CD4-positive, alpha-beta T cell treated with Interleukin-6 for 4 hours (primary cell): Measurements from ENCODE around the gene TIMM10B.
A peak's percentile ranks its signal among the peaks of the same experiment; 100 is the strongest.

Source experiments
- DNase-seq: peaks from one replicate; pipeline ENCODE4 v3.0.0-alpha.2; 2020; ENCODE audit warnings: mixed read lengths

TIMM10B gene

GRCh38 chr11:6481012-6481923, at the start of gene TIMM10B, which contains the start of gene ARFIP2:
TIMM10B (plus strand) TSS chr11:6481501; CDS start chr11:6481517, 16 bp downstream.
ARFIP2 (minus strand) TSS chr11:6481331; CDS start chr11:6480421, 910 bp downstream.
- peak; percentile 98 for DNase-seq

- no peak for DNase-seq
Observed at GRCh38 chr11:6431861-6432260, 49.4 kb upstream of the TIMM10B start.

- DNase-seq, result no peak
Observed at GRCh38 chr11:6433998-6434660, 47.2 kb upstream of the TIMM10B start.

GRCh38 chr11:6437423-6437822, 43.9 kb upstream of the TIMM10B start:
- no peak for DNase-seq

GRCh38 chr11:6437993-6438392, 43.3 kb upstream of the TIMM10B start:
- DNase-seq, result peak; percentile 20

GRCh38 chr11:6438979-6439571, 42.2 kb upstream of the TIMM10B start:
- peak; percentile 64 for DNase-seq

- no peak for DNase-seq
Observed at GRCh38 chr11:6440906-6441358, 40.4 kb upstream of the TIMM10B start, which contains the start of gene HPX. HPX (minus strand) TSS chr11:6440987; CDS start chr11:6440963, 24 bp downstream.

GRCh38 chr11:6442441-6442840, 38.9 kb upstream of the TIMM10B start:
- no peak for DNase-seq

- DNase-seq, result peak; percentile 72
Observed at GRCh38 chr11:6443269-6444003, 37.9 kb upstream of the TIMM10B start.

- DNase-seq, result no peak
Observed at GRCh38 chr11:6448574-6448973, 32.7 kb upstream of the TIMM10B start.

- no peak for DNase-seq
Observed at GRCh38 chr11:6452219-6452618, 29.1 kb upstream of the TIMM10B start.

GRCh38 chr11:6453152-6453551, 28.1 kb upstream of the TIMM10B start:
- no peak for DNase-seq

GRCh38 chr11:6455070-6455469, 26.2 kb upstream of the TIMM10B start:
- no peak for DNase-seq

- DNase-seq, result no peak
Observed at GRCh38 chr11:6456361-6457073, 24.8 kb upstream of the TIMM10B start.

GRCh38 chr11:6457581-6458320, 23.6 kb upstream of the TIMM10B start:
- no peak for DNase-seq

- no peak for DNase-seq
Observed at GRCh38 chr11:6458352-6459098, 22.8 kb upstream of the TIMM10B start.

GRCh38 chr11:6459099-6459450, 22.2 kb upstream of the TIMM10B start:
- no peak for DNase-seq

- no peak for DNase-seq
Observed at GRCh38 chr11:6468712-6469495, 12.4 kb upstream of the TIMM10B start.

- no peak for DNase-seq
Observed at GRCh38 chr11:6469599-6469998, 11.7 kb upstream of the TIMM10B start.

- DNase-seq, result no peak
Observed at GRCh38 chr11:6472934-6473333, 8.4 kb upstream of the TIMM10B start.
